Measurements from ENCODE around the gene PTCRA.

DNA sequence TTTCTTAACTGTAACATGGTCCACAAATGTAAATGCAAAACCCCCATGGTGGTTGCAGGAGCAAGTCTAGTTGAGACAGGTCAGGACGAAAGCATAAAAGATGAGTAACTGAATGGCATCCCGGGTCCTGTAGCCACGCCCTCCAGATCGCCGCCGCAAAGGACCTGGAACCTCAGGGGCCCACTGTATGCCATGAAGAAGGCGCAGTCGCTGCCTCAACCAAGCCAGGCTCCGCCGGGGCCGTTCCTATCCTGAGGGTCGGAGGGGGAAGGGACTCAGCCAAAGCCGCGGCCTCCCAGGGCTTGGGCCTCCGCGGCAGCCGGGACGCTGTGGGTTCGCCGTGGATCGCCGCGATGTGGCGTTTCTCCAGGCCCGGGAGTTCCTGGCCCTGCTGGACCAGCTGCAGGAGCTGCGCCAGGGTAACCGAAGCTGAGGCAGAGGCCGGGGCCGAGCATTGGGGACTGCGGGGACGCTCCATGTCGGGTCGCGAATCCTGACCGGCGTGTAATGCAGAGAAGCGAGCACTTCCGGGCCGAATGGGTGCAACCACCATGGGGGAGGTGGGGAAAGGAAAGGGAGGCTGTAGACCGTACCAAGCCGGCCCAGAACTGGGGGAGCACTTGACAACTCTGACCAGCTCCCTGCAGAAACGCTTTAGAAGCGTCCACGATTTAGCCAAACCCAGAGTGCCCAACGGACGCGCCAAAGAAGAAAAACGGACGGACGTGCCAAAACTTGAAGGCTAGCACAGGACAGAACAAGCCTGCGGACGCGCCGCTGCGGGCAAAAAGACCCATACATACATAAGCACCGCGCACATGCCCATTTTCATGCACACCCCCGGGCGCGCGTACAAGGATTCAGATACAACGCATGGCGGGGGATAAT lies 25.3 kb upstream of the PTCRA start:
- TF ChIP-seq, protein P1, sequence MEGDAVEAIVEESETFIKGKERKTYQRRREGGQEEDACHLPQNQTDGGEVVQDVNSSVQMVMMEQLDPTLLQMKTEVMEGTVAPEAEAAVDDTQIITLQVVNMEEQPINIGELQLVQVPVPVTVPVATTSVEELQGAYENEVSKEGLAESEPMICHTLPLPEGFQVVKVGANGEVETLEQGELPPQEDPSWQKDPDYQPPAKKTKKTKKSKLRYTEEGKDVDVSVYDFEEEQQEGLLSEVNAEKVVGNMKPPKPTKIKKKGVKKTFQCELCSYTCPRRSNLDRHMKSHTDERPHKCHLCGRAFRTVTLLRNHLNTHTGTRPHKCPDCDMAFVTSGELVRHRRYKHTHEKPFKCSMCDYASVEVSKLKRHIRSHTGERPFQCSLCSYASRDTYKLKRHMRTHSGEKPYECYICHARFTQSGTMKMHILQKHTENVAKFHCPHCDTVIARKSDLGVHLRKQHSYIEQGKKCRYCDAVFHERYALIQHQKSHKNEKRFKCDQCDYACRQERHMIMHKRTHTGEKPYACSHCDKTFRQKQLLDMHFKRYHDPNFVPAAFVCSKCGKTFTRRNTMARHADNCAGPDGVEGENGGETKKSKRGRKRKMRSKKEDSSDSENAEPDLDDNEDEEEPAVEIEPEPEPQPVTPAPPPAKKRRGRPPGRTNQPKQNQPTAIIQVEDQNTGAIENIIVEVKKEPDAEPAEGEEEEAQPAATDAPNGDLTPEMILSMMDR (IDR thresholded peaks at IDR 0.05): no peak
- TF ChIP-seq MYBL2 (CRISPR knock-in tag; IDR thresholded peaks at IDR 0.05) (peak; percentile 96), RORB (CRISPR knock-in tag; IDR thresholded peaks at IDR 0.05) (no peak)
- TF ChIP-seq, protein P2, sequence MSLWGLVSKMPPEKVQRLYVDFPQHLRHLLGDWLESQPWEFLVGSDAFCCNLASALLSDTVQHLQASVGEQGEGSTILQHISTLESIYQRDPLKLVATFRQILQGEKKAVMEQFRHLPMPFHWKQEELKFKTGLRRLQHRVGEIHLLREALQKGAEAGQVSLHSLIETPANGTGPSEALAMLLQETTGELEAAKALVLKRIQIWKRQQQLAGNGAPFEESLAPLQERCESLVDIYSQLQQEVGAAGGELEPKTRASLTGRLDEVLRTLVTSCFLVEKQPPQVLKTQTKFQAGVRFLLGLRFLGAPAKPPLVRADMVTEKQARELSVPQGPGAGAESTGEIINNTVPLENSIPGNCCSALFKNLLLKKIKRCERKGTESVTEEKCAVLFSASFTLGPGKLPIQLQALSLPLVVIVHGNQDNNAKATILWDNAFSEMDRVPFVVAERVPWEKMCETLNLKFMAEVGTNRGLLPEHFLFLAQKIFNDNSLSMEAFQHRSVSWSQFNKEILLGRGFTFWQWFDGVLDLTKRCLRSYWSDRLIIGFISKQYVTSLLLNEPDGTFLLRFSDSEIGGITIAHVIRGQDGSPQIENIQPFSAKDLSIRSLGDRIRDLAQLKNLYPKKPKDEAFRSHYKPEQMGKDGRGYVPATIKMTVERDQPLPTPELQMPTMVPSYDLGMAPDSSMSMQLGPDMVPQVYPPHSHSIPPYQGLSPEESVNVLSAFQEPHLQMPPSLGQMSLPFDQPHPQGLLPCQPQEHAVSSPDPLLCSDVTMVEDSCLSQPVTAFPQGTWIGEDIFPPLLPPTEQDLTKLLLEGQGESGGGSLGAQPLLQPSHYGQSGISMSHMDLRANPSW (CRISPR knock-in tag; conservative IDR thresholded peaks at IDR 0.05; ENCODE audit: low read depth): peak; percentile 54; the same call in 1 of the 2 replicates
- TF ChIP-seq, protein P3, sequence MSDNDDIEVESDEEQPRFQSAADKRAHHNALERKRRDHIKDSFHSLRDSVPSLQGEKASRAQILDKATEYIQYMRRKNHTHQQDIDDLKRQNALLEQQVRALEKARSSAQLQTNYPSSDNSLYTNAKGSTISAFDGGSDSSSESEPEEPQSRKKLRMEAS (CRISPR knock-in tag; IDR thresholded peaks at IDR 0.05): peak; percentile 63

All from WTC11 (cell line).